Femur (tissue), 1 donor: ENCODE data around the gene NUDT16.
"Not testable (repeated sequence)": the region's sequence is repeated elsewhere in the genome, so short reads cannot be mapped to it uniquely, and the experiment has no call there.

Experiments
- DNase-seq: peaks from one replicate; pipeline ENCODE4 v3.0.0-alpha.2; 2017

NUDT16 gene

GRCh38 chr3:131381445-131382291 is at the start of gene NUDT16:
Gene NUDT16 (plus strand): TSS chr3:131381774. CDS start chr3:131381805, 31 bp downstream.
- peak; percentile 99 for DNase-seq

- DNase-seq = no peak
Measured at GRCh38 chr3:131338948-131339640, 42.5 kb upstream of the NUDT16 start.

GRCh38 chr3:131341761-131342160 is 39.8 kb upstream of the NUDT16 start:
- DNase-seq = no peak

- no peak for DNase-seq
Measured at GRCh38 chr3:131348911-131349310, 32.7 kb upstream of the NUDT16 start.

GRCh38 chr3:131349454-131349853 is 32.1 kb upstream of the NUDT16 start:
- no peak for DNase-seq

GRCh38 chr3:131349946-131350347 is 31.6 kb upstream of the NUDT16 start:
- no peak for DNase-seq

GRCh38 chr3:131350506-131350905 is 31.1 kb upstream of the NUDT16 start:
- no peak for DNase-seq

- no peak for DNase-seq
Measured at GRCh38 chr3:131353016-131353877, 28.3 kb upstream of the NUDT16 start.

GRCh38 chr3:131353986-131354385 is 27.6 kb upstream of the NUDT16 start:
- DNase-seq = no peak

GRCh38 chr3:131356006-131356595 is 25.5 kb upstream of the NUDT16 start:
- DNase-seq = no peak

- DNase-seq = no peak
Measured at GRCh38 chr3:131357275-131357674, 24.3 kb upstream of the NUDT16 start.

GRCh38 chr3:131360191-131360755 is 21.3 kb upstream of the NUDT16 start:
- no peak for DNase-seq

- DNase-seq = not testable (repeated sequence)
Measured at GRCh38 chr3:131361066-131361463, 20.5 kb upstream of the NUDT16 start.

GRCh38 chr3:131361464-131362421 is 19.8 kb upstream of the NUDT16 start:
- peak; percentile 62 for DNase-seq

GRCh38 chr3:131363275-131363674 is 18.3 kb upstream of the NUDT16 start:
- DNase-seq = no peak

GRCh38 chr3:131370935-131371687 is 10.5 kb upstream of the NUDT16 start:
- DNase-seq = no peak

GRCh38 chr3:131371688-131372066 is 9.9 kb upstream of the NUDT16 start:
- no peak for DNase-seq

GRCh38 chr3:131374741-131375140 is 6.8 kb upstream of the NUDT16 start:
- DNase-seq = no peak

GRCh38 chr3:131380821-131381444 is 641 bp upstream of the NUDT16 start:
- peak; percentile 36 for DNase-seq
